K562 (cell line): ENCODE data around the gene AIFM3. TPM values are rescaled to one million over a fixed set of nuclear protein-coding genes. Genes with fewer than 3 reads are reported as not detected.

Experiments
- BACH1 ChIP-seq: fragments of 200-800 bp; sonication (Bioruptor generic); IDR thresholded peaks from 2 replicates; pipeline ENCODE4 v1.6.1; 2016; ENCODE audit warnings: missing genetic modification characterization, missing compliant biosample characterization
- ILF3 ChIP-seq: fragments of 450-650 bp; IDR thresholded peaks from 2 replicates; pipeline ENCODE4 v1.6.1; 2018; ENCODE audit warnings: antibody characterized with exemption, mild to moderate bottlenecking, moderate library complexity, borderline replicate concordance
- KLF16 ChIP-seq: IDR thresholded peaks from 2 replicates; pipeline ENCODE4 v1.6.1; 2016; ENCODE audit warnings: antibody characterized with exemption
- NFIC ChIP-seq: fragments of 450-650 bp; IDR thresholded peaks from 2 replicates; pipeline ENCODE4 v1.6.1; 2017; ENCODE audit warnings: mild to moderate bottlenecking, inconsistent platforms
- SIX5 ChIP-seq, 2 experiments: IDR thresholded peaks; 2 replicates each; pipeline ENCODE4 v1.6.1; 2011; ENCODE audit warnings: low read length in 2 of 2, borderline replicate concordance in 1 of 2, low read depth in 1 of 2, mild to moderate bottlenecking in 1 of 2, moderate library complexity in 1 of 2; ENCODE audit not compliant: insufficient read depth in 1 of 2
- THRA ChIP-seq: fragments of 450-650 bp; IDR thresholded peaks from 2 replicates; pipeline ENCODE4 v1.6.1; 2017; ENCODE audit warnings: mild to moderate bottlenecking, moderate library complexity
- ZNF174 ChIP-seq: fragments of 250-450 bp; sonication (Bioruptor Pico); IDR thresholded peaks from 2 replicates; pipeline ENCODE4 v1.4.0; 2020; ENCODE audit warnings: mild to moderate bottlenecking
- ZNF740 ChIP-seq, 3 experiments: fragments of 200-800 bp in 1 of 3; sonication (Bioruptor generic) in 1 of 3; sonication (generic) in 1 of 3; formaldehyde crosslinking in 1 of 3; IDR thresholded peaks; 2 replicates each; pipeline versions ENCODE4 v1.6.1 to v1.8.0; 2016 to 2022; ENCODE audit warnings: mild to moderate bottlenecking in 2 of 3, missing compliant biosample characterization in 2 of 3, missing genetic modification characterization in 2 of 3, missing genetic modification reagents in 1 of 3
- polyA plus RNA-seq, 8 experiments: library from polyadenylated mRNA; depleted of rRNA in 4 of 8; stranded (reverse) in 5 of 8; unstranded in 3 of 8; fragments of >200 nt; fragmentation: Nextera tagmentation in 2 of 8; fragmentation: Illumina TruSeq in 1 of 8; extraction: Ambion mirVana in 2 of 8; extraction: Trizol in 1 of 8; gene quantifications; 2 replicates each; pipeline versions ENCODE4 v1.2.1 to v1.2.3, GENCODE V29; 2011 to 2014; ENCODE audit warnings: inconsistent platforms in 1 of 8, missing spikeins in 1 of 8
- total RNA-seq, 7 experiments: library from RNA; depleted of rRNA in 6 of 7; stranded (reverse); fragments of >200 nt in 6 of 7; fragmentation: Illumina TruSeq in 2 of 7; extraction: Trizol in 2 of 7; gene quantifications; 2 replicates each; pipeline versions ENCODE4 v1.2.1 to v1.2.3, GENCODE V29; 2011 to 2021; ENCODE audit warnings: low replicate concordance in 1 of 7
- TF ChIP-seq, protein P1 (sequence below): fragments of 250-450 bp; sonication (Bioruptor Pico); IDR thresholded peaks from 2 replicates; pipeline ENCODE4 v1.4.0; 2020
- TF ChIP-seq, protein P2 (sequence below), 2 experiments: fragments of 450-650 bp; IDR thresholded peaks; 2 replicates each; pipeline ENCODE4 v1.6.1; 2016; ENCODE audit warnings: mild to moderate bottlenecking in 2 of 2, borderline replicate concordance in 1 of 2, low read depth in 1 of 2, moderate library complexity in 1 of 2

The AIFM3 gene
- total and polyA plus RNA-seq, 9 of the 15 experiments (the other 6 are each of a cell fraction or from before 2014, with no cell fraction given) = 0.03 to 0.20 (median 0.07) TPM; not detected in 1

DNA sequence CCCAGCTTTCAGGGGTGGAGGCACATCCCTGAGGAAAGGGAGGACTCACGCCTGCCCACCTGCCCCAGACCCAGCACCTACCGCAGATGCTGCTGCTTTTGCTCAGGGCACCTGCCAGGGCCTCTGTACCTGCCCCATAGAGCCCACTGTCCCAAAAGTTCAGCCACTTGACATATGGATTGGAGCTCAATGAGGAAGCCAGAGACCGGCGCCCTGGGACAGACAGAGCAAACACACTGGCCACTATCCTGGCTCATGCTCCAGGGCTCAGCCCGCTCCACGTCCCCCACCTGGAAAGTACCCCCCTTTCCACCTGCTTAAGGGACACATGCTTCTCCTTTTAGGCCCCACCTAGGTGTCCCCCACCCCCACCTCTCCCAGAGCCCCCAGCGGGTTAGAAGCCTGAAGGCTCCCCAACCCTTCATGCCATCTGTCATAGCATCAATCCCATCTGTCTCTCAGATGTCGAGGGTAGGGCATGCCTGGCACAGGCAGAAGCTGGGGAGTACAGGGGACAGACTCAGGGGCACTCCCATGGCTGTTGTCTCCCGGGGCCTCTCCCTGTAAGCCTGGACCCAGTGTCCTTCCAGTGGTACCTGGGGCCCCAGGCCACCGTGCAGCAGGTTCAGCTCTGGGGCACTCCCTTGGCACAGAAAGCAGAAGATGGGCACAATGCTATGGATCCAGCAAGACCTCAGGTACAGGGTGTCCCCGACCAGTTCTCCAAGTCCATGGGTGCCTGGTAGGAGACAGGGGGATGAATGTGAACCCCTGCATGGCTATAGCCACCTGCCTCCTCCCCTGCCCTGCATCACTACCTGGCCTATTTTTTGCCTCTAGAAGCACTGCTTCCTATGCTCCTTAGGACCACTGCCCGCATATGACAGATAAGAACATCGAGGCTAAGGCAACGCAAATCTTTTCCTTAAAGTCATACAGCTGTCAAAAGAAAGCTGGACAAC, 45.7 kb downstream of the AIFM3 start (continued):
- TF ChIP-seq ZNF740 (CRISPR knock-in tag; IDR thresholded peaks at IDR 0.05) (no peak), ZNF740 (tag; IDR thresholded peaks at IDR 0.05) (peak in 1 of 2 experiments; percentile 31; a peak in 1 of 4 replicates), ILF3 (no peak), THRA (no peak), SIX5 (IDR thresholded peaks at IDR 0.05; ENCODE audit: borderline replicate concordance in 1 of 2, insufficient read depth in 1 of 2, low read depth in 1 of 2, low read length in 2 of 2) (0 out of 4 replicates have a peak, but pooled peaks of 1 of the 2 experiments have one; percentile 16), KLF16 (no peak), BACH1 (tag) (no peak), NFIC (no peak), ZNF174 (CRISPR knock-in tag) (no peak)
- TF ChIP-seq, protein P1, sequence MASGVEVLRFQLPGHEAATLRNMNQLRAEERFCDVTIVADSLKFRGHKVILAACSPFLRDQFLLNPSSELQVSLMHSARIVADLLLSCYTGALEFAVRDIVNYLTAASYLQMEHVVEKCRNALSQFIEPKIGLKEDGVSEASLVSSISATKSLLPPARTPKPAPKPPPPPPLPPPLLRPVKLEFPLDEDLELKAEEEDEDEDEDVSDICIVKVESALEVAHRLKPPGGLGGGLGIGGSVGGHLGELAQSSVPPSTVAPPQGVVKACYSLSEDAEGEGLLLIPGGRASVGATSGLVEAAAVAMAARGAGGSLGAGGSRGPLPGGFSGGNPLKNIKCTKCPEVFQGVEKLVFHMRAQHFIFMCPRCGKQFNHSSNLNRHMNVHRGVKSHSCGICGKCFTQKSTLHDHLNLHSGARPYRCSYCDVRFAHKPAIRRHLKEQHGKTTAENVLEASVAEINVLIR (CRISPR knock-in tag) = no peak
- TF ChIP-seq, protein P2, sequence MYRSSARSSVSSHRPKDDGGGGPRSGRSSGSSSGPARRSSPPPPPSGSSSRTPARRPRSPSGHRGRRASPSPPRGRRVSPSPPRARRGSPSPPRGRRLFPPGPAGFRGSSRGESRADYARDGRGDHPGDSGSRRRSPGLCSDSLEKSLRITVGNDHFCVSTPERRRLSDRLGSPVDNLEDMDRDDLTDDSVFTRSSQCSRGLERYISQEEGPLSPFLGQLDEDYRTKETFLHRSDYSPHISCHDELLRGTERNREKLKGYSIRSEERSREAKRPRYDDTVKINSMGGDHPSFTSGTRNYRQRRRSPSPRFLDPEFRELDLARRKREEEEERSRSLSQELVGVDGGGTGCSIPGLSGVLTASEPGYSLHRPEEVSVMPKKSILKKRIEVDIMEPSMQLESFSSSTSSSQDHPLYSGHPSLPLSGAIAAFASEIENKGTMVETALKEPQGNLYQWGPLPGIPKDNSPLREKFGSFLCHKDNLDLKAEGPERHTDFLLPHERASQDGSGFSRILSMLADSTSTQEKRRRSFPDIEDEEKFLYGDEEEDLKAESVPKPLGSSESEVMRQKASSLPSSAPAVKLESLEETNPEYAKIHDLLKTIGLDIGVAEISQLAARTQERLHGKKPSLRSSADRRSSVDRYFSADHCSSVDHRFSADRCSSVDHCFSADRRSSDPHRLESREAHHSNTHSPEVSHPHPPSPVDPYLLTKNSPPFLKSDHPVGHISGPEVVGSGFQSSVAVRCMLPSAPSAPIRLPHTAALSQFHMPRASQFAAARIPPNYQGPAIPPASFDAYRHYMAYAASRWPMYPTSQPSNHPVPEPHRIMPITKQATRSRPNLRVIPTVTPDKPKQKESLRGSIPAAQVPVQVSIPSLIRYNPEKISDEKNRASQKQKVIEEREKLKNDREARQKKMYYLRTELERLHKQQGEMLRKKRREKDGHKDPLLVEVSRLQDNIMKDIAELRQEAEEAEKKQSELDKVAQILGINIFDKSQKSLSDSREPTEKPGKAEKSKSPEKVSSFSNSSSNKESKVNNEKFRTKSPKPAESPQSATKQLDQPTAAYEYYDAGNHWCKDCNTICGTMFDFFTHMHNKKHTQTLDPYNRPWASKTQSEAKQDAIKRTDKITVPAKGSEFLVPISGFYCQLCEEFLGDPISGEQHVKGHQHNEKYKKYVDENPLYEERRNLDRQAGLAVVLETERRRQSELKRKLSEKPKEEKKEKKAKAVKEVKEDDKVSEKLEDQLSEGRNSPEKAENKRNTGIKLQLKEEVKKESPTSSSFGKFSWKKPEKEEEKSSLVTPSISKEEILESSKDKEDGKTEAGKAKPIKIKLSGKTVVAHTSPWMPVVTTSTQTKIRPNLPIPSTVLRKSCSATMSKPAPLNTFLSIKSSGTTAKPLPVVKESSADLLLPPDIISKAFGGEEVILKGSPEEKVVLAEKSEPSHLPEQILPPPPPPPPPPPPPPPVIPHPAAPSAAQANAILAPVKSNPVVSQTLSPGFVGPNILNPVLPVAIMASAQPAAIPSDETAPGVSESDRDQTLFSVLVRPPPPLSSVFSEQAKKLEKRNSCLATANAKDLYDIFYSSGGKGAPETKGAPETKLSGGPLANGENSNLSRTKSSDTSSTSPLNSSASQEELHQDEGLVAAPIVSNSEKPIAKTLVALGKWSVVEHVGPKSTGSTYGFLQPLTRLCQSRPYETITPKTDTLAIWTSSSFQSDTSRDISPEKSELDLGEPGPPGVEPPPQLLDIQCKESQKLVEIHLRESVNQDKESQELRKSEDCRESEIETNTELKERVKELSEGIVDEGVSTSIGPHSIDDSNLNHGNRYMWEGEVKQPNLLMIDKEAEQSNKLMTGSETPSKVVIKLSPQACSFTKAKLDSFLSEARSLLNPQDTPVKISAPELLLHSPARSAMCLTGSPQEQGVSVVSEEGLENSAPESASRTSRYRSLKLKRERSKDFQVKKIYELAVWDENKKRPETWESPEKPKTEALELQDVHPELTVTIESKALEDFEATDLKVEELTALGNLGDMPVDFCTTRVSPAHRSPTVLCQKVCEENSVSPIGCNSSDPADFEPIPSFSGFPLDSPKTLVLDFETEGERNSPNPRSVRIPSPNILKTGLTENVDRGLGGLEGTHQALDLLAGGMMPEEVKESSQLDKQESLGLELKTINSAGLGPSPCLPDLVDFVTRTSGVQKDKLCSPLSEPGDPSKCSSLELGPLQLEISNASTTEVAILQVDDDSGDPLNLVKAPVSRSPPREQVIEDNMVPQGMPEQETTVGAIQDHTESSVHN (IDR thresholded peaks at IDR 0.05; ENCODE audit: borderline replicate concordance in 1 of 2, low read depth in 1 of 2) = no peak
